ENCODE measurements around the gene SF3A1. TPM values are rescaled to one million over a fixed set of nuclear protein-coding genes. Genes with fewer than 3 reads are reported as not detected.
A peak's percentile ranks its signal among the peaks of the same experiment; 100 is the strongest.

The SF3A1 gene
- total and polyA plus RNA-seq, 9 of the 15 experiments (the other 6 are each of a cell fraction or from before 2014, with no cell fraction given), result 6.7 to 228 (median 13.0) TPM

- TF ChIP-seq FOXM1 (IDR thresholded peaks at IDR 0.05; ENCODE audit: low read depth) (peak; percentile 70), FOXM1 (CRISPR knock-in tag; IDR thresholded peaks at IDR 0.05; ENCODE audit: low read depth) (no peak), CHD4 (IDR thresholded peaks at IDR 0.05; ENCODE audit: insufficient read depth, insufficient replicate concordance, low read depth, low read length, poor library complexity, severe bottlenecking) (peak; percentile 64), GATA2 (CRISPR knock-in tag; IDR thresholded peaks at IDR 0.05) (peak; percentile 47; the same call in 1 of the 2 replicates), SMARCB1 (IDR thresholded peaks at IDR 0.05; ENCODE audit: insufficient read length, low read depth) (no peak), HDAC2 (IDR thresholded peaks at IDR 0.05) (peak; percentile 85; the same call in 1 of the 2 replicates), TEAD4 (IDR thresholded peaks at IDR 0.05; ENCODE audit: low read length) (peak; percentile 52; the same call in 1 of the 2 replicates), TEAD4 (CRISPR knock-in tag; IDR thresholded peaks at IDR 0.05; ENCODE audit: borderline replicate concordance) (no peak), RCOR1 (IDR thresholded peaks at IDR 0.05; ENCODE audit: borderline replicate concordance in 1 of 2, low read depth in 2 of 2, low read length in 2 of 2) (peak in 1 of 2 experiments; percentile 74; a peak in 1 of 4 replicates), TAL1 (IDR thresholded peaks at IDR 0.05) (peak; percentile 39; the same call in 1 of the 2 replicates), BCOR (IDR thresholded peaks at IDR 0.05) (peak; percentile 96), SUPT5H (IDR thresholded peaks at IDR 0.05) (no peak), MIER1 (IDR thresholded peaks at IDR 0.05; ENCODE audit: low read depth) (peak; percentile 93), NCOA4 (IDR thresholded peaks at IDR 0.05; ENCODE audit: partially characterized antibody) (peak; percentile 28), RBM25 (IDR thresholded peaks at IDR 0.05; ENCODE audit: low read depth, low read length, severe bottlenecking) (peak; percentile 98), MAX (CRISPR knock-in tag; IDR thresholded peaks at IDR 0.05) (no peak), PKNOX1 (IDR thresholded peaks at IDR 0.05) (0 out of 2 replicates have a peak, but pooled peaks have one; percentile 23)
Observed at GRCh38 chr22:30305906-30306626, 50.6 kb downstream of the SF3A1 start (continued).

Measured in K562 (cell line).